RWPE2 (cell line): Measurements from ENCODE around the gene EHMT2.
A peak's percentile ranks its signal among the peaks of the same experiment; 100 is the strongest.
"Not testable (repeated sequence)": the region's sequence is repeated elsewhere in the genome, so short reads cannot be mapped to it uniquely, and the experiment has no call there.

ENCODE experiments used
- ATAC-seq: fragments of 200-7000 bp; cut with Tn5 transposase; 3 replicates; pipeline ENCODE4 v1.9.1; 2021; ENCODE audit warnings: low read depth
- DNase-seq: peaks from one replicate; pipeline ENCODE4 v3.0.0-alpha.2; 2020; ENCODE audit warnings: low spot score
- H3K27ac ChIP-seq: fragments of 450-650 bp; 2 replicates; pipeline ENCODE4 v1.5.1; 2017; ENCODE audit warnings: mild to moderate bottlenecking; ENCODE audit not compliant: poor library complexity, severe bottlenecking
- H3K27me3 ChIP-seq: fragments of 250-450 bp; sonication (Bioruptor Pico); 2 replicates; pipeline ENCODE4 v1.5.1; 2021; ENCODE audit warnings: mild to moderate bottlenecking, moderate library complexity; ENCODE audit not compliant: insufficient read depth, poor library complexity, severe bottlenecking
- H3K36me3 ChIP-seq: fragments of 250-450 bp; sonication (Bioruptor Pico); 2 replicates; pipeline ENCODE4 v1.5.1; 2020; ENCODE audit warnings: low read depth, mild to moderate bottlenecking, moderate library complexity
- H3K4me1 ChIP-seq: fragments of 250-450 bp; sonication (Bioruptor Pico); 2 replicates; pipeline ENCODE4 v1.5.1; 2021; ENCODE audit warnings: mild to moderate bottlenecking, moderate library complexity; ENCODE audit not compliant: insufficient read depth, poor library complexity, severe bottlenecking
- H3K4me3 ChIP-seq: fragments of 250-450 bp; sonication (Bioruptor Pico); 2 replicates; pipeline ENCODE4 v1.5.1; 2021; ENCODE audit warnings: mild to moderate bottlenecking, moderate library complexity; ENCODE audit not compliant: severe bottlenecking
- H3K9me3 ChIP-seq: fragments of 250-450 bp; sonication (Bioruptor Pico); 2 replicates; pipeline ENCODE4 v1.5.1; 2021; ENCODE audit warnings: mild to moderate bottlenecking, moderate library complexity; ENCODE audit not compliant: severe bottlenecking
- TF ChIP-seq, protein P1 (sequence below): fragments of 450-650 bp; IDR thresholded peaks from one replicate; pipeline ENCODE4 v1.5.1; 2017; ENCODE audit warnings: mild to moderate bottlenecking, moderate library complexity; ENCODE audit not compliant: poor library complexity, severe bottlenecking

Gene EHMT2

GRCh38 chr6:31869343-31869742 lies 28.2 kb downstream of the EHMT2 start:
- Histone ChIP-seq H3K4me1 (no peaks in the 10 kb centered on the region), H3K36me3 (no peaks in the 10 kb centered on the region), H3K27me3 (no peaks in the 10 kb centered on the region), H3K9me3 (no peaks in the 10 kb centered on the region), H3K4me3 (no peak overlapping the region), H3K27ac (no peak overlapping the region)
- DNase-seq (no peak), ATAC-seq (no peak)
- TF ChIP-seq, protein P1, sequence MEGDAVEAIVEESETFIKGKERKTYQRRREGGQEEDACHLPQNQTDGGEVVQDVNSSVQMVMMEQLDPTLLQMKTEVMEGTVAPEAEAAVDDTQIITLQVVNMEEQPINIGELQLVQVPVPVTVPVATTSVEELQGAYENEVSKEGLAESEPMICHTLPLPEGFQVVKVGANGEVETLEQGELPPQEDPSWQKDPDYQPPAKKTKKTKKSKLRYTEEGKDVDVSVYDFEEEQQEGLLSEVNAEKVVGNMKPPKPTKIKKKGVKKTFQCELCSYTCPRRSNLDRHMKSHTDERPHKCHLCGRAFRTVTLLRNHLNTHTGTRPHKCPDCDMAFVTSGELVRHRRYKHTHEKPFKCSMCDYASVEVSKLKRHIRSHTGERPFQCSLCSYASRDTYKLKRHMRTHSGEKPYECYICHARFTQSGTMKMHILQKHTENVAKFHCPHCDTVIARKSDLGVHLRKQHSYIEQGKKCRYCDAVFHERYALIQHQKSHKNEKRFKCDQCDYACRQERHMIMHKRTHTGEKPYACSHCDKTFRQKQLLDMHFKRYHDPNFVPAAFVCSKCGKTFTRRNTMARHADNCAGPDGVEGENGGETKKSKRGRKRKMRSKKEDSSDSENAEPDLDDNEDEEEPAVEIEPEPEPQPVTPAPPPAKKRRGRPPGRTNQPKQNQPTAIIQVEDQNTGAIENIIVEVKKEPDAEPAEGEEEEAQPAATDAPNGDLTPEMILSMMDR, result no peak

GRCh38 chr6:31868658-31868971 lies 28.9 kb downstream of the EHMT2 start:
- H3K9me3 ChIP-seq, H3K27ac ChIP-seq, H3K27me3 ChIP-seq, ATAC-seq, H3K4me1 ChIP-seq, DNase-seq, H3K36me3 ChIP-seq, H3K4me3 ChIP-seq: not testable (repeated sequence)

DNA sequence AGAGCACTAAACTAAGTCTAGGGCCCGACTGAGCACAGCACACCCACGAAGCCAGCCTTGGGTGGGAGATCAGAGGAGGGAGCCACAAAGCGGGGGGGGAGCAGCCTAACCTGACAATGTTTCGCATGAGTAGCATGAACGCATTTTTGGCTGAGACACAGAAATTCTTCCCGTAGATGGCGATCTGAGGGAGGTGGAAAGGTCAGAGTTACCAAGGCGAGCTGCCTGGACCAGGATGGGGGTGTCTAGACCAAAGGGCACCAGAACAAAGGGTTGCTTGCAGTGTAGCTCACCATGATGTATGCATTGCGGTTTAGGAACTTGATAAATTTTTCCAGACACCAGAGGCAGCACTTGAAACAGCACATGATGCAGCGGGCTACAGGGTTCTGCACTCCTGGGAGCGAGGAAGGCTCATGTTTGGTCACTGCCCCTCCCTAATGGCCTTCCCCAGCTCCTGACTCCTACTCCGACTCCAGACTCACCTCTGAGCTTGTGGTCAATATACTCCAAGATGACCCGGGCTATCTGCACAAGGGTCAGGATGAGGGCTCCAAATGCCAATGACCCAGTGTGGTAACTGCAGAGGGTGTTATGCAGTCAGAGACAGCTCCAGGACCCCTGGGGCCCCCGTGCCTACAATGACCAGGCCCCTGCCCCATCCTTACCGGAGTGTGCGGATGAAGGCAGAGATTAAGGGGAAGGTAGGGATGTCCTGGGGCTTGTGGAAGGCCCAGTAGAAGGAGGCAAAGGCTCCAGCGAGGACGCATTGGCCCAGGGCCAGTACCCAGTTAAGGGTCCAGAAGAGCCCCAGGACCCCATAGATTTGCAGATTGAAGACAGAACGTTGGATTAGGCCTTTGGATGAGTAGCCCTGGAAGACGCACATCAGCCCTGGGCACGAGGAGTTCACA lies 32.0 kb downstream of the EHMT2 start:
- no peak overlapping the region for H3K27ac ChIP-seq
- no peaks in the 10 kb centered on the region for H3K9me3 ChIP-seq
- H3K4me3 ChIP-seq, result no peak overlapping the region
- no peaks in the 10 kb centered on the region for H3K27me3 ChIP-seq
- no peak for DNase-seq
- H3K36me3 ChIP-seq, result no peaks in the 10 kb centered on the region
- TF ChIP-seq, protein P1, result no peak
- H3K4me1 ChIP-seq, result no peaks in the 10 kb centered on the region
- ATAC-seq, result no peak

DNA sequence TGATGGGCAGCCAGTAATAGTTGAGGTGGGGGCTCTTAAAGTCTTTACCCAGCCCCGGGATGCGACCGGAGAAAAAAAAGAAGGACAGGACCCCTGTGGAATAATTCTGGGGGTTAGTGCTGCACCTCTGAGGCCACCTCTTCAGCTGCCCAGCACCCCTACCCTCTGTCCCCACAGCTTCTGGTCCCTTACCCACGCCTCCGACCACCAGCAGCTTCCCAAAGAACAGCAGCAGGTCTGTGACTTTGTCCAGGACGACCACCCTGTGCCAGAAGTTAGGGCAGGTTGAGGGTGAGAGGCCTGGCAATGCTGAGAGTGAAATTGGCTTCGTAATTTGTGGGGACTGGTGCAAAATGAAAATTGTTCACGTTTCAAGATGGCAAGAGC lies 32.7 kb downstream of the EHMT2 start:
- H3K27ac ChIP-seq, result no peak overlapping the region
- no peaks in the 10 kb centered on the region for H3K9me3 ChIP-seq
- no peak overlapping the region for H3K4me3 ChIP-seq
- TF ChIP-seq, protein P1, result no peak
- no peaks in the 10 kb centered on the region for H3K4me1 ChIP-seq
- H3K27me3 ChIP-seq, result no peaks in the 10 kb centered on the region
- ATAC-seq (no peak), DNase-seq (no peak)
- H3K36me3 ChIP-seq, result 0 out of 2 replicates have a peak, but pooled peaks cover 2% of the 10 kb centered on the region

DNA sequence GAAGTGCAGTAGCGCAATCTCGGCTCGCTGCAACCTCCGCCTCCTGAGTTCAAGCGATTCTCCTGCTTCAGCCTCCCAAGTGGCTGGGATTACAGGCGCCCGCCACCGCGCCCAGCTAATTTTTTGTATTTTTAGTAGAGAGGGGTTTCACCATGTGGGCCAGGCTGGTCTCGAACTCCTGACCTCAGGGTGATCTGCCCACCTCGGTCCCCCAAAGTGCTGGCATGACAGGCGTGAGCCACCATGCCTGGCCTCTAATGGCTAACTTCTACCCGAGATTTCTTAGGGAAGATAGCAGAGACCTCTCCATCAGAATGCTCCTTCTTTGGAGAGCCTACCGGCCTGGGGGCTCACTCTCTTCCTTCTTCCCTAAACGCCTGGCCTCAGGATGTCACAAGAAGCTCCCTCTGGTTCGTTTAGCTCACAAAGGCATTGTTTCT lies 33.4 kb downstream of the EHMT2 start:
- not testable (repeated sequence) for ATAC-seq, H3K9me3 ChIP-seq, DNase-seq, H3K27me3 ChIP-seq, H3K36me3 ChIP-seq, H3K4me1 ChIP-seq
- H3K4me3 ChIP-seq, result peak overlapping the region; percentile 66
- TF ChIP-seq, protein P1, result peak; percentile 36
- H3K27ac ChIP-seq, result peak overlapping the region; percentile 60
